Activated CD4-positive, alpha-beta T cell treated with anti-CD3 and anti-CD28 coated beads, Interleukin-2, amount 50 U/mL, for 16 hours (primary cell): ENCODE data around the gene CERKL.
"Not testable (repeated sequence)": the region's sequence is repeated elsewhere in the genome, so short reads cannot be mapped to it uniquely, and the experiment has no call there.

Source experiments
- DNase-seq: peaks from one replicate; pipeline ENCODE4 v3.0.0-alpha.2; 2020

CERKL gene, protein sequence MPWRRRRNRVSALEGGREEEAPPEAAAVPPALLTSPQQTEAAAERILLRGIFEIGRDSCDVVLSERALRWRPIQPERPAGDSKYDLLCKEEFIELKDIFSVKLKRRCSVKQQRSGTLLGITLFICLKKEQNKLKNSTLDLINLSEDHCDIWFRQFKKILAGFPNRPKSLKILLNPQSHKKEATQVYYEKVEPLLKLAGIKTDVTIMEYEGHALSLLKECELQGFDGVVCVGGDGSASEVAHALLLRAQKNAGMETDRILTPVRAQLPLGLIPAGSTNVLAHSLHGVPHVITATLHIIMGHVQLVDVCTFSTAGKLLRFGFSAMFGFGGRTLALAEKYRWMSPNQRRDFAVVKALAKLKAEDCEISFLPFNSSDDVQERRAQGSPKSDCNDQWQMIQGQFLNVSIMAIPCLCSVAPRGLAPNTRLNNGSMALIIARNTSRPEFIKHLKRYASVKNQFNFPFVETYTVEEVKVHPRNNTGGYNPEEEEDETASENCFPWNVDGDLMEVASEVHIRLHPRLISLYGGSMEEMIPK

DNA sequence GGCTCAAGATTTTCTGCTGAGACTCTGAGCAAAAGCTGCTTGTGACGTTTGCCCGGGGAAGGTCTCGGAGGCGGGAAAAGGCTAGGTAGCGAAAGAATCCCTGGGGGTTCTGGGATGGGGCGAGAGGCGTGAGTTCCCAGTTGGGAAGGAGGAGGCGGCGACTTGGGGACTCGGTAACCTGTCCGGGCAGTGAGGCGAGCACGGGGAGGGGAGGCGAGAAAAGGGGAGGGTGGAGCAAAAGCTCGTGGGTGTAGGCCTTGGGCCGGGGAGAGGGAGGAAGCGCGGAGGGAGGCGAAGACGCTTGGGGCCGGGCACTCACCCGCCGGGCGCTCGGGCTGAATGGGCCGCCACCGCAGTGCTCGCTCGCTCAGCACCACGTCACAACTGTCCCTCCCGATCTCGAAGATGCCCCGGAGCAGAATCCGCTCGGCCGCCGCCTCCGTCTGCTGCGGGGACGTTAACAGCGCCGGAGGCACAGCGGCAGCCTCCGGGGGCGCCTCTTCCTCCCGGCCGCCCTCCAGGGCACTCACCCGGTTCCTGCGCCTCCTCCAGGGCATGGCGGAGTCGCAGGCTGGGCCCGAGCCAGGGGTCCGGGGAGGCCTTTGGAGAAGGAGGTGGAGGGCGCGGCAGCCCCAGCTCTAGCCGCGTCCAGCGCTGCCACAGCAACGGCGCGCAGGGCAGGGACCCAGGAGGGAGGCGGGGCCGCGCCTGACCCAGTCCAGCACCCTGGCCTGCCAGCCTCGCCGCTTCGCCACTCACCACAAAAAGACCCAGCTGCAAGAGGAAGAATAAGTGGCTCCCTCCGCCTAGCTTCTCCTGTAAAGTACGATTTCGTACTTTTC, at the start of gene CERKL:
Gene CERKL, minus strand, starts transcription at position 656 of the 842 bp plus-strand sequence. Its CDS starts 99 bp downstream, at position 557.
- DNase-seq = peak; percentile 11

DNA sequence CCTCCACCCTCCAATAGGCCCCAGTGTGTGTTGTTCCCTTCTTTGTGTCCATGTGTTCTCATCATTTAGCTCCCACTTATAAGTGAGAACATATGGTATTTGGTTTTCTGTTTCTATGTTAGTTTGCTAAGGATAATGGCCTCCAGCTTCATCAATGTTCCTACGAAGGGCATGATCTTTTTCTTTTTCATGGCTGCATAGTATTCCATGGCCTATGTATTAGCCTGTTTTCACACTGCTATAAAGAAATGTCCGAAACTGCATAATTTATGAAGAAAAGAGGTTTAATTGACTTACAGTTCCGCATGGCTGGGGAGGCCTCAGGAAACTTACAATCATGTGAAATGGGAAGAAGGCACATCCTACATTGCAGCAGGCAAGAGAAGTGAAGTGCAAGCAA, 45.6 kb upstream of the CERKL start:
- DNase-seq = not testable (repeated sequence)

DNA sequence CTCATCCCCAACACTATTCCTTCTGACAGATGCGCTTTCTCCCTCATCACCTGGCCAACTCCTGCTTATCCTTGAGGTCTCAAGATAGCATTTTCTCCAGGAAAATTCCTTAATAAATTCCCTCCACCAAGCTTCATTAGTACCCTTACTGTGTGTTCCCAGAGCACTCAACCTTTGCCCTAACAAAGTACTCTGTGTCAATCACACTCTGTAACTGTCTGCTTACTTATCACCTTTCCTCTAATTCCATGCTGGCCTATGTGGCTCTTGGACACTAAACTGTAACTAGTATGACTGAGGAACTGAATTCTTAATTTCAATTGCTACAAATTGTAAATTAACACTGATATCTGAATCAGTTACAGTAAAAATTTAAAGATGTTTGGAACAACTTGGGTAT, 41.3 kb upstream of the CERKL start:
- DNase-seq = no peak

DNA sequence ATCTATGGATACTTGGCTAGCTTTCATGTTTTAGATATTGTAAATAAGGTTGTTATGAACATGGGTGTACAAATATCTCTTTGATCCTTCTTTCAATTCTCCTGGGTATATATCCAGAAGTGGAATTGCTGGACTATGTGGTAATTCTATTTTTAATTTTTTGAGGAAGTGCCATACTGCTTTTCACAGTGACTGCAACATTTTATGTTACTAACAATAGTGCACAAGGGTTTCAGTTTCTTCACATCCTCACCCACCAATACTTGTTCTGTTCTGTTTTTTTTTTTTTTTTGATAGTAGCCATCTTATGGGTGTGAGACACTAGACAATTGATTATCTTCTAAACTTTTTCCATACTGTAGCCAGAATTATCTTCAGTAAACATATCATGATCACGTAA, 40.7 kb upstream of the CERKL start:
- no peak for DNase-seq

DNA sequence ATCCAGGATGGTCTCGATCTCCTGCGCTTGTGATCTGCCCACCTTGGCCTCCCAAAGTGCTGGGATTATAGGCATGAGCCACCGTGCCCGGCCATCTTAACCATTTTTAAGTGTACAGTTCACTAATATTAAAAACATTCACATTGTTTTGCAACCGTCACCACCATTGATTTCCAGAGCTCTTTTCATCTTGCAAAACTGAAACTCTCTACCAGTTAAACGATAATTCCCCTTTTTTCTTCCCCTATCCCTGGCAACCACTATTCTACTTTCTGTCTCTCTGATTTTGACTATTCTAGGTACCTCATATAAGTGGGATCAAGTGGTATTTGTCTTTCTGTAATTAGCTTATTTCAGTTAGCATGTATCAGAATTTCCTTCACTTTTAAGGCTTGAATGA, 40.2 kb upstream of the CERKL start:
- no peak for DNase-seq

DNA sequence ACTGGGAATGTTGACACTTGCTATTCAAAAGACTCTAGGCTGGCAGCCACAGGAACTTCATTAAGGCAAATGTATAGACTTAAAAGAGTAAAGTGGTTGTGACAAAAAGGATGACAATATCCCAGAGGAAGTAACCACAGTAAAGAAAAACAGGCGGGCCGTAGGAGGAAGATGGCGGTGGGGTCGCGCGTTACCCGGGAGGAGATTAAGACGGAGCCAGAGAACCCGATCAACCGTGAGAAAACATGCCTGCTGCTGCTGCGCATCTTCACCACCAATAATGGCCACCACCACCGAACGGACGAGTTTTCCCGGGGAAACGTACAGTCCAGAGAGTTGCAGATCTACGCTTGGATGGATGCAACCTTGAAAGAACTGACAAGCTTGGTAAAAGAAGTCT, 37.4 kb upstream of the CERKL start:
- no peak for DNase-seq

DNA sequence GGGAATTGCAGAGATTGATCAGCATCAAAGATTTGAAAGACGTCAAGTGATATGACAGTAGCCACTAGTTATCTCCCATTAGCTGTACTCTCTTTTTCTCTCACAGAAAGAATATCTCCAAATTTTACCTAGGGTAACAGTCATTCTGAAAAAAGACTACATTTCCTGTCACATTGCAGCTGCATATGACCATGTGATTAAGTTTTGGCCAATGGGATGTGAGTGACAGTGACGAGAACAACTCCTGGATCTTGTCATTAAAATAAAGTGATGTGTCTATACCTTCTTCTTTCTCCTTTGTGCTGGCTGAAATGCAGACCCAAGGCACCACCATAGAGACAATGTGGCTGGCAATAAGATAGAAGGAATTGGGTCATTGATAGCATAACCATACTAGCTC, 34.0 kb upstream of the CERKL start:
- no peak for DNase-seq

DNA sequence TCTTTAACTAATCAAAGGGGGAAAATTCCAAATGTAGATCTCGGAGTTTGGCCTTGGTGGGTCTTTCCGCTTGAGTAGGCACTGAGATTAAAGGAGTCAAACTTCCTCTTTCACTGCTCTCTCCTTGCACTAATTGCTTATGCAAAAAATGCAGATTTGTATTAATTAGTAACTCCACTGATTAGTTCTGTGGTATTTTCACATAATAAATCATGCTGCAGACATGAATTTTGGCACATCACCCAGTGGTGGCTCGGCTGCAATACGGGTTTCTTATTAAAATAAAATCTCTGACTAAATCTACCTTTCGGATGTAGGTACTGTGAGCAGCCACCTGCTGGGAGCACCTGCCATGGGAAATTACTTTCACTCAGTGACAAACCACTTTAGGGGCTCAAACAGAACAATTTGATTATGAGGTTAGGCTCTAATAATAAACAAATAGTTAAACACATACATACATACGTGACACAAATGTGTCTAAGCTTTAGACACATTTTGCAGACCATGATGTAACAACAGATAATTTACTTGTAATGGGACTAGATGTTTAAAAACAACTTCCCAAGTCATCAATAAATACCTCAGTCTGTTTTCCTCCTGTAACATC, 29.8 kb upstream of the CERKL start:
- no peak for DNase-seq

DNA sequence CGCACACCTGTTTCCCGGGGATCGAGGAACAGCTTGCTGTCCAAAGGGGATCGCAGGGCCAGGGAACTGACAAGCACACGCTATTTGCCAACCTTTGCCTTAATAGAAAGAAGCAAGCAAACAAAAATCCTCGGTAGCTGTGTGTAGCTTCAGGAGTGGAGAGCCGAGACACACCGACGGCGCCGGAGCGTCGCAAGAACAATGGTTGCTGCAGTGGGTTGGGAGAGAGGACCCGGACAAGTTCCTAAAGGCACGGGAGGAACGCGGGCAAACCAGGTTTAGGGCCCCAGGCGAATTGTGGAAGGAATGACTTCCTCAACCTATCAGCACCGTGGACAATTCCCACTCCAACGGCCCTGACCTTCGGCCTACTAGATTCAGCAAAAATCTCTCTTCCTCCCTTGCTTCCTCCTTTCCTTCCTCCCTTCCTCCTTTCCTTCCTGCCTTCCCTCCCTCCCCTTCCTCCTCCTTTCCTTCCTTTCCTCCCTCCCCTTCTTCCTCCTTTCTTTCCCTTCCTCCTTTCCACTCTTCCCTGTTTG, 28.3 kb upstream of the CERKL start:
- DNase-seq = no peak

DNA sequence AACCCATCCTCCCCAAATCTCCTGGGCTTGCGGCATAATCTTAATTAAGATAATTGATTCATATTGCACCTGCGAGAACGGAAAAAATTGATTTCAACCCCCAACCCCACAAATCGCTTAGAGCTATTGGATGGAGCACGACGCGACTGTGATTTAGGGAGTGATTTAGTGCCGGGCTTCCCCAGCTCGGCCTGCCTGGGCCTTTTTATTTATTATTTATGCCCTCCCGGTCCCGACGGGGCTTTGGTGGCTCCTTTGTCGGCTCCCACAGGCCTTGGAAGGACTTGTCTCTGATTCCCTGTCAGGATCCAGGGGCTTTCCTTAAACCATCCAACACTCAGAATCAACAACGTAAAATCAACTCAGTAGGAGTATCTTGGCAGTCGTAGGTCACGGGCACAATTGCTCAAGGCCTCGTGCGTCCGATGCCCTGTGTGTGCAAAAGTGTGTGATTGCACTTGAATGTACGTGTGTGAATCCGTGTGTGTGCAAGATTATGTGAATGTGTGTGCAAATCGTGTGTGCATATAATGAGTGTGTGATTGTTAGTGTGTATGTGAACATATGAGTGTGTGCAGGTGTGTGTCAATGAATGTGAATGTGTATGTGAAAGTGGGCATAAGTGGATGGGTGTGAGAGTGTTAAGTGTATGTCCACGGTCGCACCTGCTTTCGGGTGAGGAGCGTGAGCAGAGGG, 27.7 kb upstream of the CERKL start:
- no peak for DNase-seq

DNA sequence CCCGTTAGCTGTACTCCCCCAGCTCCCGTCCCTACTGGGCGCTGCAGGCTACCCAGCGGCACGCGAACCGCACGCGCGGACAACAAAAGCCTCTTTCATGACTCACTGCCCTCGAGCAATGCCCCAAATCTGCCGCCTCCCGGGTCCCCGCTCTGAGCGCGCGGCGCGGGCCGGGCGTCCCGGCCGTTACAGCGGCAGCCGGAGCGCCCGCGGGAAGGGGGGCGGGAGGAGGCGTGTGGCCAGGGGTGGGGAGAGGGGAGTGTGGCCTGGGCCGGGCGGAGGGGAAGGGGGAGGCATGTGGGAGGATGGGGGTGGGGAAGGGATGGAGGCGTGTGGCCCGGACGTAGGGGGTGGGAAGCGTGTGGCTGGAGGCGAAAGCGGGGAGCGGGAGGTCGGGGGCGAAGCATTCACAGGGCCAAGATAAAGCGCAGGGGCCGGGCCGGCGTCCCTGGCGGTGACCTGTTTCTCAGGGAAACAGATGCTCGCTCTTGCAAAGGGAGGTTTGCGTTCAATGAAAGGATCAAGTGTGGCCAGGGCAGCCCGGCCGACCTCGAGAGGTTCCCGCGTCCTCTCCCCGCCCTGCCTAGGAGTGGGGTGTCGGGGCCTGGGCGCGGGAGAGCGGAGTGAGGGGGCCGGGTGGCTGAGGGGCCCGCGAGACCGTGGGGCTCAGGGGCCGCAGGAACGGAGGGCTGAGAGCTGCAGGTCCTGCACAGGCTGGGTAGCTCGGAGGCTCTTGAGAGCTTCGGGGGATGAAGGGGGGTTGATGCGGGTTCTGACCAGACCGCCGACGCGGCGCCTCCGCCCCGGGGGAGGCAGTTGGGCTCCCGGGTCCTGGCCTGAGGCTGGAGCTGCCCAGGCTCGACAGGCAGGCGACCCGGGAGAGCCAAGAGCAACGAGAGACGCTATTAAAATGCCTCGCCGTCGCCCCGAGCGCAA, 26.9 kb upstream of the CERKL start:
- DNase-seq = no peak

DNA sequence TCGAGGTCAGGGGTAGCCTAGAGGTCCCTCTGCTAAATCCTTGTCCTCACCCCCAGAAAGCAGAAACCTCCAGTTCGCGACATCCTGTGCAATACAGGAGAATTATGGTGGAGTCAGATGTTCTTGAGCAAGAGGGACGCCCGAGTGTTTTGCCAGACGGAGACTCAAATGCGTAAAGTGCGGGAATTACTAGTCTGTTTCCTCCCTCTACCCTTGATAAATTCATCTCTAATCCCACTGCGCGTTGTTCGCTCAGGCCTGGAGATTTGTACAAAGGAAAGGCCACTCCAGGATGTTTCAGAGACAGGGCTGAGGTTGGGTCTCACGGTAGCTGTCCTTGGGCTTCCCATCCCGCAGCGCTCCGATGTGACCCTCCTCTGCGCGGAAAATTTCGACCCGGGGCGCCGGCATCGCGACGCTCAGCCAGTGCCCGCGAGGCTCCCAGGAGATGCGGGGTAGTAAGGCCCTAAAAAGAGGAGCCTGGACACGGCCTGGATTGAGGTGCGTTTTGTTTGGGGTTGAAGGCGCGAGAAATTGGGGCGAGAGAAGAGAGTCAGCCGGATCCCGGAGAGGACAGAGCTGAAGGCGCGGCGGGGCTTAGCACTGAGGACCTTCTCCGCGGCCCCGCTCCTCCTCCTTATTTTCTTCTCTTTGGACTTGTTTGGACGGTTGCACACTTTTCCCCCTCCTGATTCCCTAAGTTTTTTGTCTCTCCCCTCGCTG, 26.1 kb upstream of the CERKL start:
- no peak for DNase-seq

DNA sequence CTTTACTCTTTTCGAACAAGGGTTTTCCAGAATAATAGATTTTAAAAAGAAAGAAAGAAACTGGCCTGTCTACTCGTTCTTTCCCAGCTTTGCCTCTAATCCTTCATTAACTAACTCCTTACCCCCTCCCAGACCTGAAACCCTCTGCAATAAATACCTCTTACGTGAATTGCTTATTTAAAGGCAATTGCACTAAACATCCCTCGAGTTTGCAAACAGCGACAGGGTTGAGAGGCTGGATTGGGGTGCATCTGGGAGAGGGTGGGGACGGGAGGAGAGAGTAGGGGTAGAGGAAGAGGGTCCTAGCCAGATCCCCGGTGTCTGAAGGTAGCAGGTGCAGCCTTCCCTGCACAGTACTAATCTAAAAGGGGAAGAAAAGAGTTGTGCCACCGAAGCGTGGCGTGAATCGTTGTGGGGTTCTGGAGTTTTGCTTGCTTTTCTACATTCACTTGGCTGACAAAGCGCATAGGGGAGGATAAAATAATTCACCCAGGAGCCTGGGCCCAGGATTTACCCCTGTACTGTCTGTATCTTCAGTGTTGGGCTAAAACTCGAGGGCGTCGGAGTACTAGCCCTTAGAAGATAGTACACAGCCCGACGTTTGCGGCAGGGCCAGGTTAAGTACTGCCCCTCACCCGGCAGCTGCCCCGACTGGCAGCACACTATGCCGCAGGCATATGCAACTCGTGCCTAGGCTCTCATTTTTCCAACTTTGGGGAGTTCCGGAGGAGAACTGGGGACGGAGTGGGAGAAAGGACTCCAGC, 25.3 kb upstream of the CERKL start:
- no peak for DNase-seq

DNA sequence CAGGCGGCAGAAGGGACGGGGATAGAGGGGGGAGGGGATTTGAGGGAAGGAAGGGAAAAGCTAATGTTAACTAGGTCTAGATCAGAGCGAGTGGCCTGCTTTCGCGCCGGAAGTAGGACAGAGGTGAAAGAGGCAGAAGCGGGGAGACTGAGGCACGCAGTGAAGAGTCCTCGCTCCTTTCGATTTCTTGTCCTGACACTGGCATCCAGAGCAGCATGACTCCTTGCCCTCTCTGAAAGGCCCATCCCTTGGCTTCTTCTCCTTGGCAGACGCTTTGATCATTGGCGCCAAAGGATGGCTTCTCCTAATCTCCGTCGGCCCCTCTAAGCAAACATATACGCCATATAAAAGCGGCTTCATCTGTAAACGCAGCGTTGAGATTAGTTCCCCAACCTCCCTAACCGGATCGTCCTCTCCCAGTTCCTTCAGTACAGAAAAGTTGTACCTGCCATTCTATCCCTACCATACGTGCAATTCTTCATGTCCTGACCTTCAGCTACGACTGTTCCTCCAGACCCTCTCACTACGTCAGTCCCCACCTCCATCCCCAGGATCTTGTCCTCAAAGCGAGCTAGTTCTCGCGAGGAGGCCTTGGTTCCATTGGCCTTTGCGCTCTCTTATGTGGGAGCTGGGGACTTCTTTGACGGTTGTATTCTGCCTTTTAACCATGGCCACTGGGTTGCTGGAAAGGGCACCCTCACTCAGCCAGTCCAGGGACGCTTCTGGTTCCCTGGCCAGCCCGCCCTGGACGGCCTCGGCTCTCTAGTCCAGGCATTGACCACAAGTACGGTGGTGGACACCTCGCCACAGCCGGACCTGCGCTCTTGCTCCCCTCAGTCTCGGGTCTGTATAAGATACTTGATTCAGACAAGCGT, 24.3 kb upstream of the CERKL start:
- DNase-seq = no peak

DNA sequence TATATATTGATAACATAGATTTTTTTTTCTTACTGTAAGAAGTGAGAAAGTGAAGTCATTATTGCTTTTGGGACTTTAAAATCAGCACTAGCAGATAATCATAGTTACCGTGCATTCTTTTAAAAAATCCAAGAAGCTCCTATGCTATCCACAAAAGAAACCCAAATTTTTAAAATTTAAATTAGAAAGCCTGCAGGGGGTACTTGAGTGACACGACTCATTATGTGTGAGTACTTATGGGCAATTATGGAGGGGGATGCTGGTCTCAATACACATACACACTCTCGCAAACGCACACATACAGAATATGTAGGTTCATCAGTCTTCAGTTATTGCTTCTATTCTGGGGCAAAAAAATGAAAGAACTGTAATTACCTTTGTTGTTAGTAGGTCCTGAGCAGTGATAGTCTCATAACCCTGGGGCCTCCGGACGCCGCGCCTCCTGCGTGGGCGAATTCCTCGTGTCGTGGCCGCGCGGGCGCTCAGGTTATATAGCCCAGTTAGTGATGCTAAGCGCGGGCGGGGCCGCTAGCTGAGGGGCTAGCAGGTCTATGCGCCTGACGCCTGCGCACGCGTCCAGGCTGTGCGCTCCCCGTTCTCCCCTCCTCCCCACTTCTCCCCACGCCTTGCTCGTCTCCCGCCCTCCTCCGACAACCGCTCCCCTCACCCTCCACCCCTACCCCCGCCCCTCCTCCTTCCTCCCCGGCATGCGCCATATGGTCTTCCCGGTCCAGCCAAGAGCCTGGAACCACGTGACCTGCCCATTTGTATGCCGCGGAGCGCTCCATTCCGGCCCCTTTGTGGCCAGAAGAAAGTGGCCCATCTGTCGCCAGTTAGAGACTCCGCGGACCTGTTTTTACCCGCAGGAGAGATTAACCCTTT, 23.4 kb upstream of the CERKL start, which contains the start of gene NEUROD1:
Gene NEUROD1, minus strand, starts transcription at position 463 of the 882 bp plus-strand sequence. CDS start 1,657 bp downstream, outside the sequence.
- no peak for DNase-seq

DNA sequence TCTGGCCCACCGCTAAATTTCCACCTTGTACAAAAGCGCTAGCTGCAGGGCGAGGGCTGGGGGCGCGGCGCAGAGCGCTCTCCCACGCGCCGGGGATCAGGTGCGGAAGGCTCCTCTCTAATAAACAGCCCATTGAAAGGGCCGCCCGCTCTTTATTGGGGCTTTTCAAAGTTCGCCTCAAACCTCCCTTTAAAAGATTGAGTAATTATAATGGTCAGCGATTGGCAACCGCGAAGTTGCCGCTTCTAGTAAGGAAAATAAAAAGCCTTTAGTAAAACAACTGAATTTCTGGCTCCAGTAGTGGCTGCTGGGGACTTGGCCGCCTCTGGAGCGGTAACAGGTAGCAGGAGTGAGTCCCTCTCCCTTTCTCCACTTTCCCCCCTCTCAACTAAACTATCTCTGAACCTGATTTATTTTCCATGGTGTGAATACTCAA, 22.7 kb upstream of the CERKL start:
- no peak for DNase-seq

DNA sequence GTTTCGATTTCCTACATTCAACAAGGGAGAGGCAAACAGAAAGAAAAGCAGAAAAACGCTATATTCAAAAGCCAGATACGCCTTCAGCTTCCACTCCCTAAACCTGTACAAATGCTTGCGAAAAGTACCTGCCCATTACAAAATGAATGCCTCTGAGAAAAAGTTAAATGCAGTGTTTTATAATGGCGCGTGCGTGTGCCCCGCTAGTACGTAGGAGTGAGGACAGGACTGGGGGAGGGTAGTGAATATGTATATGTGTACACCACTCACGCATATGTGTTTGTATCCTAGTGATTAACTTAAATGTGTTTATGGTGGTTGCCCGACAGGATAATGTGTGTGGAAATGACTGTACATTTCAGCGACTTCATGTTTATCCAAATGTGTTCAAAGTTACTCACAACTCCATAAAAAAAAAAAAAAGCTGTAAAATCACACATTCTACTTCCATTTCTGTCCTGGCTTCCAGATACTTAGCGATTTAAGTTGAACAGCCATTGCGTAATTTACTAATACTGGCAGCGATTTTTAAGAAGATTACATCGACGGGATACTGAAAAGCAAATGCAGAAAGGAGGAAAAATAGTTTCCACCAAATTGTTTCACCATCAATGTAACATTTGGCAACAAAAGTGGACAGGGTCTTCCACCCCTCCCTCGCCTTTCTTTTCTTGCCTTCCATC, 22.1 kb upstream of the CERKL start:
- DNase-seq = no peak
